HepG2 (cell line): ENCODE data around the gene DPAGT1. TPM values are rescaled to one million over a fixed set of nuclear protein-coding genes. Genes with fewer than 3 reads are reported as not detected.

Experiments
- ATAC-seq: fragments of 200-7000 bp; cut with Tn5 transposase; 3 replicates; pipeline ENCODE4 v1.9.1; 2020; ENCODE audit warnings: mild to moderate bottlenecking, moderate library complexity
- BruUV-seq: library from RNA; stranded (reverse); fragments of 400-500 nt; replicated peaks from 2 replicates; lab custom pipeline; 2021; lab: Mats Ljungman, UMichigan
- CTCF ChIA-PET: fragments of 300-600 bp; formaldehyde crosslinking; extraction: SDS; loops from one replicate; lab custom pipeline; 2021; ENCODE audit warnings: low total read pairs, inconsistent platforms, low intra/inter-chr PET ratio; lab: Yijun Ruan, JAX
- POLR2A ChIA-PET: fragments of 350-600 bp; sonication (Branson Sonifier 250); formaldehyde crosslinking; loops from one replicate; lab custom pipeline; 2020; ENCODE audit warnings: antibody characterized with exemption, inconsistent platforms; lab: Yijun Ruan, JAX
- DNase-seq: peaks from one replicate; pipeline ENCODE4 v3.0.0-alpha.2; 2015; ENCODE audit warnings: low spot score
- FAIRE-seq: peaks from 3 replicates; lab custom pipeline; 2011; peaks lifted over from hg19 to GRCh38; lab: Jason Lieb, UNC
- H2AFZ ChIP-seq: one replicate; pipeline ENCODE4 v1.6.1; 2011; ENCODE audit warnings: low read length, inconsistent platforms
- H3K27ac ChIP-seq: fragments of 300-600 bp; 3 replicates; pipeline ENCODE4 v1.8.0; 2011; ENCODE audit warnings: mixed run types, mild to moderate bottlenecking, mixed read lengths, low read length, inconsistent platforms; ENCODE audit not compliant: insufficient read depth; ENCODE audit errors: extremely low read length
- H3K27me3 ChIP-seq, 2 experiments: fragments of 200-600 bp in 1 of 2; 2 replicates in 1 of 2; 3 replicates in 1 of 2; pipeline versions ENCODE4 v1.6.0 to v1.8.0; 2011; ENCODE audit warnings: low read length in 2 of 2, mild to moderate bottlenecking in 2 of 2, moderate library complexity in 2 of 2, inconsistent platforms in 1 of 2; ENCODE audit not compliant: insufficient read depth in 2 of 2, control insufficient read depth in 1 of 2
- H3K36me3 ChIP-seq, 2 experiments: fragments of 200-600 bp in 1 of 2; replicated peaks in 1 of 2; 2 replicates in 1 of 2; 3 replicates in 1 of 2; pipeline versions ENCODE4 v1.5.1 to v1.8.0; 2011; ENCODE audit warnings: low read length in 2 of 2, inconsistent platforms in 1 of 2; ENCODE audit not compliant: insufficient read depth in 2 of 2, control insufficient read depth in 1 of 2
- H3K4me1 ChIP-seq: 2 replicates; pipeline ENCODE4 v1.5.1; 2012; ENCODE audit warnings: low read length, inconsistent platforms; ENCODE audit not compliant: insufficient read depth
- H3K4me2 ChIP-seq: 2 replicates; pipeline ENCODE4 v1.6.0; 2011; ENCODE audit warnings: low read depth, low read length, inconsistent platforms
- H3K4me3 ChIP-seq, 3 experiments: fragments of 200-600 bp in 1 of 3; sonication (generic), shearing (Covaris generic) in 1 of 3; replicated peaks in 1 of 3; 2 replicates each; pipeline ENCODE4 v1.5.1; 2011 to 2016; ENCODE audit warnings: low read length in 3 of 3, inconsistent platforms in 2 of 3, low read depth in 2 of 3, mild to moderate bottlenecking in 2 of 3, control low read depth in 1 of 3, mixed read lengths in 1 of 3; ENCODE audit not compliant: insufficient read depth in 1 of 3
- H3K79me2 ChIP-seq: one replicate; pipeline ENCODE4 v1.6.1; 2011; ENCODE audit warnings: low read length, inconsistent platforms; ENCODE audit not compliant: insufficient read depth
- H3K9ac ChIP-seq: 2 replicates; pipeline ENCODE4 v1.6.0; 2011; ENCODE audit warnings: mild to moderate bottlenecking, low read depth, low read length, inconsistent platforms; ENCODE audit not compliant: insufficient read depth
- H3K9me3 ChIP-seq: 2 replicates; pipeline ENCODE4 v1.5.1; 2012; ENCODE audit warnings: mild to moderate bottlenecking, low read length
- H4K20me1 ChIP-seq: 2 replicates; pipeline ENCODE4 v1.6.0; 2011; ENCODE audit warnings: inconsistent platforms, mild to moderate bottlenecking, low read length, moderate library complexity; ENCODE audit not compliant: insufficient read depth
- ARNT ChIP-seq: fragments of 450-650 bp; IDR thresholded peaks from 2 replicates; pipeline ENCODE4 v1.6.1; 2017
- HNRNPL ChIP-seq: fragments of 200-400 bp; formaldehyde crosslinking; IDR thresholded peaks from 2 replicates; pipeline ENCODE4 v1.6.1; 2017; ENCODE audit warnings: mild to moderate bottlenecking, low read depth, low read length
- NBN ChIP-seq: fragments of 450-650 bp; conservative IDR thresholded peaks from 2 replicates; pipeline ENCODE4 v1.6.1; 2017
- NKX3-1 ChIP-seq: sonication (generic); formaldehyde crosslinking; IDR thresholded peaks from 2 replicates; pipeline ENCODE4 v1.5.0; 2020; ENCODE audit warnings: missing genetic modification reagents
- RBM39 ChIP-seq: fragments of 200-400 bp; formaldehyde crosslinking; IDR thresholded peaks from one replicate; pipeline ENCODE4 v1.6.1; 2018; ENCODE audit warnings: antibody characterized with exemption, mild to moderate bottlenecking, low read depth, low read length; ENCODE audit not compliant: poor library complexity, severe bottlenecking
- TBX2 ChIP-seq: sonication (generic); formaldehyde crosslinking; IDR thresholded peaks from 2 replicates; pipeline ENCODE4 v1.5.0; 2020; ENCODE audit warnings: missing genetic modification reagents, mild to moderate bottlenecking, borderline replicate concordance
- ZNF430 ChIP-seq: sonication (generic); formaldehyde crosslinking; IDR thresholded peaks from 2 replicates; pipeline ENCODE4 v1.9.0; 2021; ENCODE audit warnings: mild to moderate bottlenecking, missing genetic modification reagents
- ZNF563 ChIP-seq: sonication (generic); formaldehyde crosslinking; IDR thresholded peaks from 2 replicates; pipeline ENCODE4 v1.8.0; 2022; ENCODE audit warnings: mild to moderate bottlenecking, moderate library complexity, missing genetic modification reagents
- WGBS: methylation state at CpG from one replicate; pipeline ENCODE4 v1.1.6; 2017; ENCODE audit warnings: low lambda C conversion rate; 5-methylcytosine and 5-hydroxymethylcytosine counted together
- in situ Hi-C: cut with HindIII; loops from 2 replicates; pipeline ENCODE4 v1.10.0; 2017; ENCODE audit warnings: low pct_unique_long_range_greater_than_20kb; ENCODE audit not compliant: extremely low pct_ligation_motif_present
- intact Hi-C: fragments of 100-400 bp; cut with micrococcal nuclease; formaldehyde crosslinking; loops from one replicate; pipeline ENCODE4 v1.10.0; 2022; ENCODE audit not compliant: unreplicated experiment
- polyA plus RNA-seq, 8 experiments: library from polyadenylated mRNA; depleted of rRNA in 3 of 8; stranded (reverse) in 7 of 8; unstranded in 1 of 8; fragments of >200 nt; fragmentation: Illumina TruSeq in 4 of 8; extraction: Trizol in 4 of 8; gene quantifications; 2 replicates each; pipeline versions ENCODE4 v1.2.1 to v1.2.3, GENCODE V29; 2011 to 2016; ENCODE audit warnings: low read depth in 4 of 8, missing spikeins in 1 of 8, mixed read lengths in 1 of 8; ENCODE audit not compliant: insufficient read depth in 1 of 8
- total RNA-seq, 5 experiments: library from RNA; depleted of rRNA; stranded (reverse); fragments of >200 nt; fragmentation: Illumina TruSeq; extraction: Trizol; gene quantifications; 2 replicates each; pipeline ENCODE4 v1.2.3, GENCODE V29; 2016; ENCODE audit warnings: low read depth in 1 of 5
- TF ChIP-seq, protein P1 (sequence below): sonication (generic); formaldehyde crosslinking; IDR thresholded peaks from 2 replicates; pipeline ENCODE4 v1.9.0; 2021; ENCODE audit warnings: mild to moderate bottlenecking, missing genetic modification reagents
- TF ChIP-seq, protein P2 (sequence below), 2 experiments: IDR thresholded peaks; 2 replicates each; pipeline ENCODE4 v1.6.1; 2011 to 2012; ENCODE audit warnings: low read length in 2 of 2, borderline replicate concordance in 1 of 2, low read depth in 1 of 2, mild to moderate bottlenecking in 1 of 2, moderate library complexity in 1 of 2
- TF ChIP-seq, protein P3 (sequence below): sonication (generic); formaldehyde crosslinking; IDR thresholded peaks from 2 replicates; pipeline ENCODE4 v1.8.1; 2023; ENCODE audit warnings: mild to moderate bottlenecking, missing genetic modification reagents
- TF ChIP-seq, protein P4 (sequence below): sonication (generic); formaldehyde crosslinking; IDR thresholded peaks from 2 replicates; pipeline ENCODE4 v1.4.0; 2020; ENCODE audit warnings: missing genetic modification reagents

DPAGT1 gene
- total and polyA plus RNA-seq, 2 of the 13 experiments (the other 11 are each of a cell fraction or from before 2014, with no cell fraction given), result 37.6 to 70.7 TPM

DNA sequence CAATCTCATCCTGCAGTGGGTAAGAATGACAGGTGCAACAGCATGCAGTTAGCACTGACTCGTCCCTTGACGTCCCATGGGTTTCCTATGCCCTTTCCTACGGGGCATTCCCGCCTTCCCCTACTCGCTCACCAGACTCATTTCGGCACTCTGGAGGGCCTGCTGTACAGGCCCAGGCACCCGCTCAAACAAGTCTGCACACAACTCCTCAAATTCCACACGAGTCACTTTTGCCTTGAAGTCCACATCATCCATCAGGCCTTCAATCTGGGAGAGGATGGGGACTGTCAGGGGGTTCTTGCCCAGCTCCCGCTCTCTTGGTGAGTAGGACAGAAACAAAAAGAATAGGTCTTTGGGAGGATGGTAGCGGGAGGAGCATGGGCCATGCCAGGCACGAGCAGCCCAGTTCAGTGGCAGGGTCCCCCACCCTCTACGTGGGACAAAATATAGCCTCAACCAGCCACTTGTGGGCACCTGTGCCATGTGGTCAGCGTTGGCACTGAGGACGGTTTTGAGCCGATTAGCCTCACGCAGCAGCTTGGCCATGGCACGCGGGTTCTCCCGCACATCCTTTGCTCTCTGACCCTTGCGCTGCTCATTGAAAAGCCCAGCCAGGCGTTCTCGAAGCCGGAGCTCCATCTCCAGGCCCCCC is 49.4 kb downstream of the DPAGT1 start:
- Histone ChIP-seq H3K4me3 (no peak overlapping the region), H3K4me2 (no peak overlapping the region), H3K27ac (no peak overlapping the region), H3K9ac (no peak overlapping the region), H3K79me2 (peaks cover 25% of the 10 kb centered on the region), H4K20me1 (peaks cover 3% of the 10 kb centered on the region; the same call in 1 of the 2 replicates), H3K27me3 (no peaks in the 10 kb centered on the region), H2AFZ (no peak overlapping the region), H3K9me3 (no peaks in the 10 kb centered on the region), H3K4me1 (peaks cover 18% of the 10 kb centered on the region), H3K36me3 (peaks cover 51 to 74% of the 10 kb centered on the region in 2 experiments)
- FAIRE-seq (no peak), DNase-seq (no peak), ATAC-seq (no peak)
- in situ Hi-C loops, result no loop called here
- intact Hi-C loops, result no loop called here
- 96% methylated on average over 23 of the region's 23 CpGs for WGBS
- CTCF ChIA-PET, result no interaction called here
- no TSS peak for BruUV-seq
- POLR2A ChIA-PET, result interaction anchor here (1.0 kb wide), 1 partner anchor 32 kb away, joined by 3 read pairs; the partner anchor contains the start of gene HMBS
- TF ChIP-seq NKX3-1 (CRISPR knock-in tag), result no peak
- TF ChIP-seq, protein P1, sequence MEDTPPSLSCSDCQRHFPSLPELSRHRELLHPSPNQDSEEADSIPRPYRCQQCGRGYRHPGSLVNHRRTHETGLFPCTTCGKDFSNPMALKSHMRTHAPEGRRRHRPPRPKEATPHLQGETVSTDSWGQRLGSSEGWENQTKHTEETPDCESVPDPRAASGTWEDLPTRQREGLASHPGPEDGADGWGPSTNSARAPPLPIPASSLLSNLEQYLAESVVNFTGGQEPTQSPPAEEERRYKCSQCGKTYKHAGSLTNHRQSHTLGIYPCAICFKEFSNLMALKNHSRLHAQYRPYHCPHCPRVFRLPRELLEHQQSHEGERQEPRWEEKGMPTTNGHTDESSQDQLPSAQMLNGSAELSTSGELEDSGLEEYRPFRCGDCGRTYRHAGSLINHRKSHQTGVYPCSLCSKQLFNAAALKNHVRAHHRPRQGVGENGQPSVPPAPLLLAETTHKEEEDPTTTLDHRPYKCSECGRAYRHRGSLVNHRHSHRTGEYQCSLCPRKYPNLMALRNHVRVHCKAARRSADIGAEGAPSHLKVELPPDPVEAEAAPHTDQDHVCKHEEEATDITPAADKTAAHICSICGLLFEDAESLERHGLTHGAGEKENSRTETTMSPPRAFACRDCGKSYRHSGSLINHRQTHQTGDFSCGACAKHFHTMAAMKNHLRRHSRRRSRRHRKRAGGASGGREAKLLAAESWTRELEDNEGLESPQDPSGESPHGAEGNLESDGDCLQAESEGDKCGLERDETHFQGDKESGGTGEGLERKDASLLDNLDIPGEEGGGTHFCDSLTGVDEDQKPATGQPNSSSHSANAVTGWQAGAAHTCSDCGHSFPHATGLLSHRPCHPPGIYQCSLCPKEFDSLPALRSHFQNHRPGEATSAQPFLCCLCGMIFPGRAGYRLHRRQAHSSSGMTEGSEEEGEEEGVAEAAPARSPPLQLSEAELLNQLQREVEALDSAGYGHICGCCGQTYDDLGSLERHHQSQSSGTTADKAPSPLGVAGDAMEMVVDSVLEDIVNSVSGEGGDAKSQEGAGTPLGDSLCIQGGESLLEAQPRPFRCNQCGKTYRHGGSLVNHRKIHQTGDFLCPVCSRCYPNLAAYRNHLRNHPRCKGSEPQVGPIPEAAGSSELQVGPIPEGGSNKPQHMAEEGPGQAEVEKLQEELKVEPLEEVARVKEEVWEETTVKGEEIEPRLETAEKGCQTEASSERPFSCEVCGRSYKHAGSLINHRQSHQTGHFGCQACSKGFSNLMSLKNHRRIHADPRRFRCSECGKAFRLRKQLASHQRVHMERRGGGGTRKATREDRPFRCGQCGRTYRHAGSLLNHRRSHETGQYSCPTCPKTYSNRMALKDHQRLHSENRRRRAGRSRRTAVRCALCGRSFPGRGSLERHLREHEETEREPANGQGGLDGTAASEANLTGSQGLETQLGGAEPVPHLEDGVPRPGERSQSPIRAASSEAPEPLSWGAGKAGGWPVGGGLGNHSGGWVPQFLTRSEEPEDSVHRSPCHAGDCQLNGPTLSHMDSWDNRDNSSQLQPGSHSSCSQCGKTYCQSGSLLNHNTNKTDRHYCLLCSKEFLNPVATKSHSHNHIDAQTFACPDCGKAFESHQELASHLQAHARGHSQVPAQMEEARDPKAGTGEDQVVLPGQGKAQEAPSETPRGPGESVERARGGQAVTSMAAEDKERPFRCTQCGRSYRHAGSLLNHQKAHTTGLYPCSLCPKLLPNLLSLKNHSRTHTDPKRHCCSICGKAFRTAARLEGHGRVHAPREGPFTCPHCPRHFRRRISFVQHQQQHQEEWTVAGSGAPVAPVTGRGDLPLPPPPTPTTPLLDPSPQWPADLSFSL, result no peak
- TF ChIP-seq ZNF430 (CRISPR knock-in tag), result no peak
- TF ChIP-seq, protein P2, sequence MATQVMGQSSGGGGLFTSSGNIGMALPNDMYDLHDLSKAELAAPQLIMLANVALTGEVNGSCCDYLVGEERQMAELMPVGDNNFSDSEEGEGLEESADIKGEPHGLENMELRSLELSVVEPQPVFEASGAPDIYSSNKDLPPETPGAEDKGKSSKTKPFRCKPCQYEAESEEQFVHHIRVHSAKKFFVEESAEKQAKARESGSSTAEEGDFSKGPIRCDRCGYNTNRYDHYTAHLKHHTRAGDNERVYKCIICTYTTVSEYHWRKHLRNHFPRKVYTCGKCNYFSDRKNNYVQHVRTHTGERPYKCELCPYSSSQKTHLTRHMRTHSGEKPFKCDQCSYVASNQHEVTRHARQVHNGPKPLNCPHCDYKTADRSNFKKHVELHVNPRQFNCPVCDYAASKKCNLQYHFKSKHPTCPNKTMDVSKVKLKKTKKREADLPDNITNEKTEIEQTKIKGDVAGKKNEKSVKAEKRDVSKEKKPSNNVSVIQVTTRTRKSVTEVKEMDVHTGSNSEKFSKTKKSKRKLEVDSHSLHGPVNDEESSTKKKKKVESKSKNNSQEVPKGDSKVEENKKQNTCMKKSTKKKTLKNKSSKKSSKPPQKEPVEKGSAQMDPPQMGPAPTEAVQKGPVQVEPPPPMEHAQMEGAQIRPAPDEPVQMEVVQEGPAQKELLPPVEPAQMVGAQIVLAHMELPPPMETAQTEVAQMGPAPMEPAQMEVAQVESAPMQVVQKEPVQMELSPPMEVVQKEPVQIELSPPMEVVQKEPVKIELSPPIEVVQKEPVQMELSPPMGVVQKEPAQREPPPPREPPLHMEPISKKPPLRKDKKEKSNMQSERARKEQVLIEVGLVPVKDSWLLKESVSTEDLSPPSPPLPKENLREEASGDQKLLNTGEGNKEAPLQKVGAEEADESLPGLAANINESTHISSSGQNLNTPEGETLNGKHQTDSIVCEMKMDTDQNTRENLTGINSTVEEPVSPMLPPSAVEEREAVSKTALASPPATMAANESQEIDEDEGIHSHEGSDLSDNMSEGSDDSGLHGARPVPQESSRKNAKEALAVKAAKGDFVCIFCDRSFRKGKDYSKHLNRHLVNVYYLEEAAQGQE (IDR thresholded peaks at IDR 0.05; ENCODE audit: borderline replicate concordance in 1 of 2, low read depth in 1 of 2, low read length in 2 of 2), result no peak
- TF ChIP-seq HNRNPL, result no peak
- no peak for TF ChIP-seq TBX2 (CRISPR knock-in tag)
- TF ChIP-seq ARNT, result no peak
- TF ChIP-seq, protein P3, sequence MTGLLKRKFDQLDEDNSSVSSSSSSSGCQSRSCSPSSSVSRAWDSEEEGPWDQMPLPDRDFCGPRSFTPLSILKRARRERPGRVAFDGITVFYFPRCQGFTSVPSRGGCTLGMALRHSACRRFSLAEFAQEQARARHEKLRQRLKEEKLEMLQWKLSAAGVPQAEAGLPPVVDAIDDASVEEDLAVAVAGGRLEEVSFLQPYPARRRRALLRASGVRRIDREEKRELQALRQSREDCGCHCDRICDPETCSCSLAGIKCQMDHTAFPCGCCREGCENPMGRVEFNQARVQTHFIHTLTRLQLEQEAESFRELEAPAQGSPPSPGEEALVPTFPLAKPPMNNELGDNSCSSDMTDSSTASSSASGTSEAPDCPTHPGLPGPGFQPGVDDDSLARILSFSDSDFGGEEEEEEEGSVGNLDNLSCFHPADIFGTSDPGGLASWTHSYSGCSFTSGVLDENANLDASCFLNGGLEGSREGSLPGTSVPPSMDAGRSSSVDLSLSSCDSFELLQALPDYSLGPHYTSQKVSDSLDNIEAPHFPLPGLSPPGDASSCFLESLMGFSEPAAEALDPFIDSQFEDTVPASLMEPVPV, result no peak
- no peak for TF ChIP-seq RBM39
- no peak for TF ChIP-seq NBN
- TF ChIP-seq ZNF563 (CRISPR knock-in tag), result no peak
- TF ChIP-seq, protein P4, sequence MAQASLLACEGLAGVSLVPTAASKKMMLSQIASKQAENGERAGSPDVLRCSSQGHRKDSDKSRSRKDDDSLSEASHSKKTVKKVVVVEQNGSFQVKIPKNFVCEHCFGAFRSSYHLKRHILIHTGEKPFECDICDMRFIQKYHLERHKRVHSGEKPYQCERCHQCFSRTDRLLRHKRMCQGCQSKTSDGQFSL, result no peak
